OCI-LY7 (cell line): ENCODE results near the gene MGRN1.

ENCODE experiments used
- EZH2phosphoT487 ChIP-seq: fragments of 200-600 bp; sonication (generic); IDR thresholded peaks from 2 replicates; pipeline ENCODE4 v1.6.1; 2018; ENCODE audit warnings: low read depth, borderline replicate concordance, mild to moderate bottlenecking, mixed run types, antibody characterized with exemption, low read length, moderate library complexity, mixed read lengths
- TF ChIP-seq, protein P1 (sequence below): fragments of 200-600 bp; sonication (generic); conservative IDR thresholded peaks from 2 replicates; pipeline ENCODE4 v1.5.1; 2014; ENCODE audit warnings: mild to moderate bottlenecking, antibody characterized with exemption, low read length, moderate library complexity, mixed read lengths

DNA sequence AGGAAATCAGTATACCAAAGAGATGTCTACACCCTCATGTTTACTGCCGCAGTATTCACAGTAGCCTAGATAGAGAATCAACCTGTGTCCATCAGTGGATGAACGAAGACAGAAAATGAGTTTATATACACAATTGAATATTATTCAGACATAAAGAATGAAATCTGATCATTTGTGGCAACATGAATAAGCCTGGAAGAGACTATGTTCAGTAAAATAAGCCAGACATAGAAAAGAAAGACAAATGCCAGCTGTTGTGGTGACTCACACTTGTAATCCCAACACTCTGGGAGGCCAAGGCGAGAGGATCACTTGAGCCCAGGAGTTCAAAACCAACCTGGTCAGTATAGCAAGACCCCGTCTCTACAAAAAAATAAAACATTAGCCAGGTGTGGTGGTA lies 84.9 kb downstream of the MGRN1 start:
- TF ChIP-seq, protein P1, sequence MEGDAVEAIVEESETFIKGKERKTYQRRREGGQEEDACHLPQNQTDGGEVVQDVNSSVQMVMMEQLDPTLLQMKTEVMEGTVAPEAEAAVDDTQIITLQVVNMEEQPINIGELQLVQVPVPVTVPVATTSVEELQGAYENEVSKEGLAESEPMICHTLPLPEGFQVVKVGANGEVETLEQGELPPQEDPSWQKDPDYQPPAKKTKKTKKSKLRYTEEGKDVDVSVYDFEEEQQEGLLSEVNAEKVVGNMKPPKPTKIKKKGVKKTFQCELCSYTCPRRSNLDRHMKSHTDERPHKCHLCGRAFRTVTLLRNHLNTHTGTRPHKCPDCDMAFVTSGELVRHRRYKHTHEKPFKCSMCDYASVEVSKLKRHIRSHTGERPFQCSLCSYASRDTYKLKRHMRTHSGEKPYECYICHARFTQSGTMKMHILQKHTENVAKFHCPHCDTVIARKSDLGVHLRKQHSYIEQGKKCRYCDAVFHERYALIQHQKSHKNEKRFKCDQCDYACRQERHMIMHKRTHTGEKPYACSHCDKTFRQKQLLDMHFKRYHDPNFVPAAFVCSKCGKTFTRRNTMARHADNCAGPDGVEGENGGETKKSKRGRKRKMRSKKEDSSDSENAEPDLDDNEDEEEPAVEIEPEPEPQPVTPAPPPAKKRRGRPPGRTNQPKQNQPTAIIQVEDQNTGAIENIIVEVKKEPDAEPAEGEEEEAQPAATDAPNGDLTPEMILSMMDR, result no peak
- no peak for TF ChIP-seq EZH2phosphoT487
